Measurements from ENCODE around the gene NSD2. TPM values are rescaled to one million over a fixed set of nuclear protein-coding genes. Genes with fewer than 3 reads are reported as not detected.

The NSD2 gene
- 43.4 and 48.1 TPM in 2 replicates for total RNA-seq

GRCh38 chr4:1870578-1871443, at the start of gene NSD2:
NSD2 (plus strand) TSS chr4:1871393; CDS start chr4:1900655, 29,262 bp downstream.
- DNase-seq (ENCODE audit: low read depth) (peak; percentile 60), FAIRE-seq (no peak)
- no peaks in the 10 kb centered on the region for H3K27me3 ChIP-seq (ENCODE audit: control insufficient read depth, insufficient read depth, low read length)

GRCh38 chr4:1821679-1822567, 49.3 kb upstream of the NSD2 start:
- Histone ChIP-seq H3K27me3 (ENCODE audit: control insufficient read depth, insufficient read depth, low read length) (no peaks in the 10 kb centered on the region), H3K36me3 (ENCODE audit: control insufficient read depth, insufficient read depth, low read length) (peaks cover 53% of the 10 kb centered on the region), H3K4me3 (ENCODE audit: low read depth, low read length) (no peak overlapping the region)
- DNase-seq (ENCODE audit: low read depth) (no peak), FAIRE-seq (no peak)
- TF ChIP-seq CTCF (IDR thresholded peaks at IDR 0.05; ENCODE audit: insufficient read depth, low read length, severe bottlenecking), result no peak

More at GRCh38 chr4:1870578-1871443, at the start of gene NSD2:
- Histone ChIP-seq H3K36me3 (ENCODE audit: control insufficient read depth, insufficient read depth, low read length) (no peaks in the 10 kb centered on the region), H3K4me3 (ENCODE audit: low read depth, low read length) (peak within 1 kb of the TSS; percentile 75)
- no peak for TF ChIP-seq CTCF (IDR thresholded peaks at IDR 0.05; ENCODE audit: insufficient read depth, low read length, severe bottlenecking)

- H3K36me3 ChIP-seq (ENCODE audit: control insufficient read depth, insufficient read depth, low read length), result peaks cover 54% of the 10 kb centered on the region
- no peak overlapping the region for H3K4me3 ChIP-seq (ENCODE audit: low read depth, low read length)
- FAIRE-seq, result no peak
- TF ChIP-seq CTCF (IDR thresholded peaks at IDR 0.05; ENCODE audit: insufficient read depth, low read length, severe bottlenecking), result no peak
- DNase-seq (ENCODE audit: low read depth), result no peak
- no peaks in the 10 kb centered on the region for H3K27me3 ChIP-seq (ENCODE audit: control insufficient read depth, insufficient read depth, low read length)
Measured at GRCh38 chr4:1822568-1823544, 48.3 kb upstream of the NSD2 start.

GRCh38 chr4:1823545-1823932, 47.7 kb upstream of the NSD2 start:
- no peak overlapping the region for H3K4me3 ChIP-seq (ENCODE audit: low read depth, low read length)
- no peaks in the 10 kb centered on the region for H3K27me3 ChIP-seq (ENCODE audit: control insufficient read depth, insufficient read depth, low read length)
- FAIRE-seq (peak; percentile 43), DNase-seq (ENCODE audit: low read depth) (no peak)
- peaks cover 54% of the 10 kb centered on the region for H3K36me3 ChIP-seq (ENCODE audit: control insufficient read depth, insufficient read depth, low read length)
- no peak for TF ChIP-seq CTCF (IDR thresholded peaks at IDR 0.05; ENCODE audit: insufficient read depth, low read length, severe bottlenecking)

- TF ChIP-seq CTCF (IDR thresholded peaks at IDR 0.05; ENCODE audit: insufficient read depth, low read length, severe bottlenecking), result no peak
- DNase-seq (ENCODE audit: low read depth) (no peak), FAIRE-seq (peak; percentile 7)
- no peak overlapping the region for H3K4me3 ChIP-seq (ENCODE audit: low read depth, low read length)
- H3K27me3 ChIP-seq (ENCODE audit: control insufficient read depth, insufficient read depth, low read length), result no peaks in the 10 kb centered on the region
- H3K36me3 ChIP-seq (ENCODE audit: control insufficient read depth, insufficient read depth, low read length), result peaks cover 50% of the 10 kb centered on the region
Measured at GRCh38 chr4:1824746-1825145, 46.4 kb upstream of the NSD2 start.

Data from bronchial epithelial cell (primary cell).